MV-4-11 (cell line): Measurements from ENCODE around the gene DRGX.

ENCODE experiments used
- DNase-seq: peaks from one replicate; lab custom pipeline; 2025; lab: John Stamatoyannopoulos, UW

DRGX gene

DNA sequence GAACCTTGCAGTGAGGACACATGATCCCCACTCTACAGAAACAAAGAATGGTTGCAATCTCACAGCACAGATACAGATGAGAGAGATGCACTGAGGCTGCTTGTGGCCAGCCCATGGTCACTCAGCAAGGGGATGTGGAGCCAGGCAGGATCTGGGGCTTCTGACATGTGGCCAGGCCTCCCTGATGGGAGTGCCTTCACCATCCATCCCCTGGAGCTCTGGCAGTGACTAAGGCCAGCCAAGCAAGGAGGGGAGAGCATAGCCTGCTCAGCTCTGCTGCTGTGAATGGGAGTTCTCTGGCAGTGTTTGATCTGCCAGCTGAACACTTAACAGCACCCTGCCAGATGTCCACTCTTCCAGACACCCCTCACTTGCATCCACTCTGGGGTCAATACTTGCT is 77.1 kb downstream of the DRGX start:
- DNase-seq: no peak

DNA sequence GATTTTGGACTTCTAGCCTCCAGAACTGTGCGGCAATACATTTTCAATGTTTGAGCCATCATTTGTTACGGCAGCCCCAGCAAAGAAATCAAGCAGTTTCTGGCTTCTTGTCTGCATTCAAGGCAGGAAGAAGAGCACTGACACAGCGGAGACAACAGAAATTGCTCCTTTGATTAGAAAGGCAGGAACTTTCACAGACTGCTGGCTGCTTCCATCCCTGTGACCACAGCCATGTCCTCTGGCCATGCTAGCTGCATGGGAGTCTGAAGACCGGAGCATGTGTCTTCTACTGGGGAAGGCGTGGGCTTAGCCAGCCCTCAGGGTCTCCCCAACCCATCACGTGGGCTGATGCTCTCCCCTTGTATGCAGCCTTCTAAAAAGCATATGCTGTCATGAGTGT is 77.9 kb downstream of the DRGX start:
- DNase-seq: no peak

DNA sequence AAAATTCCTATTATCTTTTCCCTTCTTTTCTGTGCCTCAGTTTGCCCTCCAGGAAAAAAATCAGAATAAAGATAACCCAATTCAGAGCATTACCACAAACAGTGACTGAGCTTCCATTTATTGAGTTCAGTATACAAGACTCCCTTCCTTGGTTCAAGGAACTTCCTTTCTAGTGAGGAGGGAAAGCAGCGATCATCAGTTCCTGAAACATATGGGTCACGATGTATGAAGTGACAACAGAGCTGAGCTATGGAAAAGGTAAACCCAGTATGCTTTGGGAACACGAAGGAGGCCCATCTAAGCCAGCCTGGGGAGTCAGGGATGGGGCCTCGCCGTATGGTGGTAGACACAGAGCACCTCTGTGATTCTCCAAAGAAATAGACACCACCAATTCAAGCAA is 81.1 kb downstream of the DRGX start:
- DNase-seq: no peak
